ENCODE data around the gene PRR12. TPM values are rescaled to one million over a fixed set of nuclear protein-coding genes. Genes with fewer than 3 reads are reported as not detected.
A peak's percentile ranks its signal among the peaks of the same experiment; 100 is the strongest.

PRR12 gene
- total and polyA plus RNA-seq, 4 experiments from 2014 or later, result 1.2 to 65.1 (median 64.6) TPM; not detected in 1

- Histone ChIP-seq H3K9me3 (ENCODE audit: control insufficient read depth in 1 of 2, low read length in 2 of 2) (no peaks in the 10 kb centered on the region), H3K4me1 (ENCODE audit: insufficient read depth, low read length) (peaks cover 98% of the 10 kb centered on the region), H3K4me3 (ENCODE audit: low read length in 2 of 2) (peak overlapping the region; percentile 59 to 92), H3K36me3 (ENCODE audit: insufficient read depth, low read length) (peaks cover 38% of the 10 kb centered on the region), H3K27ac (ENCODE audit: low read depth, low read length) (peak overlapping the region; percentile 73), H3K27me3 (ENCODE audit: insufficient read depth, low read length) (no peaks in the 10 kb centered on the region)
- POLR2A ChIA-PET (ENCODE audit: partially characterized antibody), result interaction anchor here (1.0 to 17.3 kb wide), 11 partner anchors 4 to 595 kb away, joined by 3 to 629 read pairs (median 3); partner anchors contain the start of genes BCL2L12, FTL, FUZ and IRF3
- CTCF ChIA-PET (ENCODE audit: partially characterized antibody), result interaction anchor here (1.8 to 11.5 kb wide), 4 partner anchors 10 to 57 kb away, joined by 9 to 179 read pairs (median 64); no protein-coding TSS in a partner anchor
- intact Hi-C loops (cut with micrococcal nuclease), result loop anchor here (1.0 kb wide), 1 partner anchor 8 kb away; no protein-coding TSS in a partner anchor
- Mint-ChIP-seq H3K27ac (peak overlapping the region; percentile 89 to 99 (median 97)), H3K27me3 (no peaks in the 10 kb centered on the region), H3K36me3 (peaks cover 42 to 47% of the 10 kb centered on the region in 2 donors), H3K4me3 (peak overlapping the region; percentile 91 to 98 (median 95)), H3K4me1 (peaks cover 50 to 90% (median 66%) of the 10 kb centered on the region in 4 donors), H3K9me3 (peaks cover 0 to under 1% (median 0%) of the 10 kb centered on the region in 8 donors)
- no peak for DNase-seq
Observed at GRCh38 chr19:49559928-49560327, 31.1 kb upstream of the PRR12 start.

DNA sequence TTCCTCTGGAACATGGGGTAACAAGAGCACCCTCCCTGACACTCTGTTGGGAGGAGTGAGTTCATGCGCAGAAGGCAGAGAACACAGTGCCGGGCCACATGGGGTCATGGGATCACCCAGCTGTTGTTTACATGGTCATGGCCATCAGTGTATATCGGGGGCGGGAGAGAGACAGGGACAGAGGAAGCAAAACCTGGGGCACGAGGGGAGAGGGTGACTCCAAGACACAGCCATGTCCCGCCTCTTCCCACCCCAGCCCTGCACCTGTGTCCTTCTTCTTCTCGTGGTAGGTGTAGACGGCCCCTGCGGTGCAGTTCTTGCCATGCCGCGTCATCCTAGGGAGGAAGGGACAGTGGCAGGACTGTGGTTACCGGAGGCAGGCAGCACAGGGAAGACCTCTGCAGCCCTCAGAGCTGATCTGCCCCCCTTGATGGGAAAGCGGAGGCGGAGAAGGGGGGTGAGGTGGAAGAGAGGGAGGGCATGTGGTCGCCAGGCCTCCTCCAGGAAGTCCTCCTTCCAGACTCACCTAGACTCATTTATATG, 30.6 kb upstream of the PRR12 start:
- peak overlapping the region; percentile 89 to 99 (median 97) for H3K27ac Mint-ChIP-seq
- no peaks in the 10 kb centered on the region for H3K9me3 ChIP-seq (ENCODE audit: control insufficient read depth in 1 of 2, low read length in 2 of 2)
- H3K4me1 Mint-ChIP-seq, result peaks cover 52 to 90% (median 67%) of the 10 kb centered on the region in 4 donors
- H3K27me3 Mint-ChIP-seq, result no peaks in the 10 kb centered on the region
- H3K27ac ChIP-seq (ENCODE audit: low read depth, low read length), result peak overlapping the region; percentile 73
- peaks cover 98% of the 10 kb centered on the region for H3K4me1 ChIP-seq (ENCODE audit: insufficient read depth, low read length)
- intact Hi-C loops (cut with micrococcal nuclease), result loop anchor here (1.0 kb wide), 1 partner anchor 8 kb away; no protein-coding TSS in a partner anchor
- H3K27me3 ChIP-seq (ENCODE audit: insufficient read depth, low read length), result no peaks in the 10 kb centered on the region
- peak; percentile 48 to 76 (median 51) for DNase-seq
- ChIA-PET POLR2A (ENCODE audit: partially characterized antibody) (interaction anchor here (0.9 to 17.3 kb wide), 15 partner anchors 4 to 595 kb away, joined by 3 to 629 read pairs (median 3); partner anchors contain the start of genes BCL2L12, FTL, FUZ and IRF3), CTCF (ENCODE audit: partially characterized antibody) (interaction anchor here (0.8 to 11.5 kb wide), 9 partner anchors 9 to 68 kb away, joined by 3 to 179 read pairs (median 6); no protein-coding TSS in a partner anchor)
- no peaks in the 10 kb centered on the region for H3K9me3 Mint-ChIP-seq
- peak overlapping the region; percentile 91 to 98 (median 95) for H3K4me3 Mint-ChIP-seq
- H3K4me3 ChIP-seq (ENCODE audit: low read length in 2 of 2), result peak overlapping the region; percentile 59 to 92
- H3K36me3 ChIP-seq (ENCODE audit: insufficient read depth, low read length), result peaks cover 34% of the 10 kb centered on the region
- H3K36me3 Mint-ChIP-seq, result peaks cover 42 to 44% of the 10 kb centered on the region in 2 donors

DNA sequence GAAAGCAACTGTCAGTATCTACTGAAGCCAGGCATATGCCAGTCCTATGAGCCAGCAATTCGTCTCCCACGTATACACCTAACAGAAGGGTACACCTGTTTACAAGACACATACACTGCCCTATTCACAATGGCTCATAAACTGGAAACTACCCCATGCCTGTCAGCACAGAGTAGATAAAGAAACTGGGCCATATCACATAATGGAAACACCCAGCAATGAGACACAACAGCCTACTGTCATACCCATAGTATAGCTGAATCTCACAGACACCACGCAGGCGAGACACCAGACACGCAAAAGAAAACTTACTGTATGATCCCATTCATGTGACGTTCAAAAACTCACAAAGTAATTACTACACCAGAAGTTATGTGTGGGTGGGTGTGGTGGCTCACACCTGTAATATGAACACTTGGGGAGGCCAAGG, 26.4 kb upstream of the PRR12 start:
- Mint-ChIP-seq H3K4me3 (peak overlapping the region; percentile 42 to 79 (median 68)), H3K4me1 (peaks cover 55 to 89% (median 73%) of the 10 kb centered on the region in 4 donors), H3K9me3 (peaks cover 0 to 1% (median 0%) of the 10 kb centered on the region in 8 donors), H3K27me3 (no peaks in the 10 kb centered on the region), H3K36me3 (peaks cover 12 to 23% of the 10 kb centered on the region in 2 donors), H3K27ac (peak overlapping the region; percentile 91 to 98 (median 93))
- peak overlapping the region in 1 of 2 donors; percentile 25 for H3K4me3 ChIP-seq (ENCODE audit: low read length in 2 of 2)
- peaks cover 2% of the 10 kb centered on the region for H3K36me3 ChIP-seq (ENCODE audit: insufficient read depth, low read length)
- DNase-seq, result peak in 4 of 5 donors; percentile 44 to 85 (median 55)
- intact Hi-C loops (cut with micrococcal nuclease), result no loop called here
- peaks cover 98% of the 10 kb centered on the region for H3K4me1 ChIP-seq (ENCODE audit: insufficient read depth, low read length)
- CTCF ChIA-PET (ENCODE audit: partially characterized antibody), result interaction anchor here (2.6 to 11.5 kb wide), 3 partner anchors 11 to 107 kb away, joined by 10 to 179 read pairs (median 40); no protein-coding TSS in a partner anchor
- H3K9me3 ChIP-seq (ENCODE audit: control insufficient read depth in 1 of 2, low read length in 2 of 2), result no peaks in the 10 kb centered on the region
- no peaks in the 10 kb centered on the region for H3K27me3 ChIP-seq (ENCODE audit: insufficient read depth, low read length)
- POLR2A ChIA-PET (ENCODE audit: partially characterized antibody), result interaction anchor here (1.0 to 17.3 kb wide), 7 partner anchors 11 to 112 kb away, joined by 3 to 629 read pairs (median 4); partner anchors contain the start of genes PRMT1 and SCAF1
- peak overlapping the region; percentile 58 for H3K27ac ChIP-seq (ENCODE audit: low read depth, low read length)

DNA sequence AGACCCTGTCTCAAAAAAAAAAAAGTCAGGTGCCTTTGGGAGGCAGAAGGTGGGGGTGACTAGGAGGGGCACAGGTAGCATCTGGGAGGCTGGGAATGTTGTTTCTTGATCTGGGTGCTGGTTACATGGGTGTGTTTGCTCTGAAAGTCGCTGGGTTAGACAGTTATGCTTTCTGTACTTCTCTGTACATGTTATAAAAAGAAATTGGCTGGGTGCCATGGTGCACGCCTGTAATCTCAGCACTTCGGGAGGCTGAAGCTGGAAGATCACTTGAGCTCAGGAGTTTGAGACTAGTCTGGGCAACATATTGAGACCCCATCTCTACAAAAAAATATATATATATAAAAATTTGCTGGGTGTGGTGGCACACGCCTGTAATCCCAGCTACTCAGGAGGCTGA, 25.7 kb upstream of the PRR12 start:
- ChIA-PET CTCF (ENCODE audit: partially characterized antibody) (interaction anchor here (0.9 to 11.5 kb wide), 5 partner anchors 12 to 106 kb away, joined by 3 to 179 read pairs (median 10); partner anchors contain the start of gene FLT3LG), POLR2A (ENCODE audit: partially characterized antibody) (interaction anchor here (1.3 to 17.3 kb wide), 5 partner anchors 12 to 111 kb away, joined by 4 to 629 read pairs (median 5); partner anchors contain the start of gene PRMT1)
- Histone ChIP-seq H3K27me3 (ENCODE audit: insufficient read depth, low read length) (no peaks in the 10 kb centered on the region), H3K9me3 (ENCODE audit: control insufficient read depth in 1 of 2, low read length in 2 of 2) (no peaks in the 10 kb centered on the region), H3K27ac (ENCODE audit: low read depth, low read length) (peak overlapping the region; percentile 58), H3K4me3 (ENCODE audit: low read length in 2 of 2) (no peak overlapping the region), H3K36me3 (ENCODE audit: insufficient read depth, low read length) (no peaks in the 10 kb centered on the region), H3K4me1 (ENCODE audit: insufficient read depth, low read length) (peaks cover 98% of the 10 kb centered on the region)
- H3K4me1 Mint-ChIP-seq, result peaks cover 54 to 89% (median 73%) of the 10 kb centered on the region in 4 donors
- peaks cover 0 to 2% (median 0%) of the 10 kb centered on the region in 8 donors for H3K9me3 Mint-ChIP-seq
- intact Hi-C loops (cut with micrococcal nuclease), result no loop called here
- H3K27ac Mint-ChIP-seq, result peak overlapping the region; percentile 91 to 98 (median 93)
- DNase-seq, result peak in 2 of 5 donors; percentile 41 to 43
- peaks cover 9 to 17% of the 10 kb centered on the region in 2 donors for H3K36me3 Mint-ChIP-seq
- H3K27me3 Mint-ChIP-seq, result no peaks in the 10 kb centered on the region
- peak overlapping the region in 7 of 8 donors; percentile 59 to 79 (median 68) for H3K4me3 Mint-ChIP-seq

DNA sequence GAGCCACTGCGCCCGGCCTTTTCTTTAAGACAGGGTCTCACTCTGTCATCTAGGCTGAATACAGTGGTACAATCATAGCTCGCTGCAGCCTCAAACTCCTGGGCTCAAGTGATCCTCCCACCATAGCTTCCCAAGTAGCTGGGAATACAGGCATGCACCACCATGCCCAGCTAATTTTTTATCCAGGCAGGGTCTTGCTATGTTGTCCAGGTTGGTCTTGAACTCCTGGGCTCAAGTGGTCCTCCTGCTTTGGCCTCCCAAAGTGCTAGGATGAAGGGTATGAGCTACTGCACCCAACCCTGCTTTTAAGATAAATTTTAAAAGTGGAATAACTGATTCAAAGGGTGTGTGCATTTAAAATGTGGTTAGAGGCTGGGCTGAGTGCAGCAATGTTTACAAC, 24.7 kb upstream of the PRR12 start:
- ChIA-PET CTCF (ENCODE audit: partially characterized antibody) (interaction anchor here (0.7 to 11.5 kb wide), 10 partner anchors 8 to 105 kb away, joined by 3 to 179 read pairs (median 4); no protein-coding TSS in a partner anchor), POLR2A (ENCODE audit: partially characterized antibody) (interaction anchor here (0.6 to 17.3 kb wide), 7 partner anchors 13 to 110 kb away, joined by 3 to 629 read pairs (median 5); partner anchors contain the start of gene PRMT1)
- Mint-ChIP-seq H3K36me3 (peaks cover 7 to 13% of the 10 kb centered on the region in 2 donors), H3K4me3 (peak overlapping the region in 7 of 8 donors; percentile 36 to 69 (median 54)), H3K9me3 (peaks cover 0 to 2% (median 0%) of the 10 kb centered on the region in 8 donors), H3K4me1 (peaks cover 52 to 87% (median 71%) of the 10 kb centered on the region in 4 donors), H3K27me3 (no peaks in the 10 kb centered on the region), H3K27ac (peak overlapping the region; percentile 52 to 98 (median 93))
- H3K27me3 ChIP-seq (ENCODE audit: insufficient read depth, low read length), result no peaks in the 10 kb centered on the region
- peaks cover 98% of the 10 kb centered on the region for H3K4me1 ChIP-seq (ENCODE audit: insufficient read depth, low read length)
- intact Hi-C loops (cut with micrococcal nuclease), result no loop called here
- H3K27ac ChIP-seq (ENCODE audit: low read depth, low read length), result no peak overlapping the region
- no peak for DNase-seq
- no peaks in the 10 kb centered on the region for H3K36me3 ChIP-seq (ENCODE audit: insufficient read depth, low read length)
- H3K9me3 ChIP-seq (ENCODE audit: control insufficient read depth in 1 of 2, low read length in 2 of 2), result no peaks in the 10 kb centered on the region
- H3K4me3 ChIP-seq (ENCODE audit: low read length in 2 of 2), result no peak overlapping the region

DNA sequence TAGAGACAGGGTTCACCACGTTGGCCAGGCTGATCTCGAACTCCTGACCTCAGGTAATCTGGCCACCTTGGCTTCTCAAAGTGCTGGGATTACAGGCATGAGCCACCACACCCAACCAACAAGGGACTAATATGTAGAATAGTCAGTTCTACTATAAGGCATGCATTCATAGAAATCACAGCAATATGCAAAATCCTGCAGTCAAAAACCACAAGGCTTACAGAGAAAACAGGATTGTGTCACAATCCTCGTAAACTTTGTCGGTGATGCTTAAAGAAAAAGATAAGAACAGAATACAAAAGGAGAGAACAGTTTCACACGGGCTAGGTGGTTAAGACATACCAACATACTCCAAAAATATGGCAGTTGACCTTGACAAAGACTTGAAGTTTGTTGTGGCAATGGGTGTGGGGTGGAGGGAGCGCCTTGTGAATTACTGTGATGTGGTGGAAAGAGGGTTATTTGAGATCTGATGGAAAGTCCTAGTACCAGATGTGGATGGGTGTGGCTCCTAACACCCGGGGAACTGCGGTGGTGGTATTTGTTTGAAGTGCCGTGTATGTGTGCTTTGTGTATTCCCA, 23.0 kb upstream of the PRR12 start:
- Mint-ChIP-seq H3K9me3 (peaks cover 0 to 2% (median 0%) of the 10 kb centered on the region in 8 donors), H3K4me1 (peaks cover 46 to 75% (median 62%) of the 10 kb centered on the region in 4 donors), H3K4me3 (peak overlapping the region; percentile 48 to 90 (median 78)), H3K36me3 (peaks cover 9 to 11% of the 10 kb centered on the region in 2 donors), H3K27me3 (no peaks in the 10 kb centered on the region), H3K27ac (peak overlapping the region; percentile 90 to 99 (median 97))
- POLR2A ChIA-PET (ENCODE audit: partially characterized antibody), result interaction anchor here (0.6 to 17.3 kb wide), 14 partner anchors 14 to 116 kb away, joined by 3 to 629 read pairs (median 6); partner anchors contain the start of genes FLT3LG, PIH1D1, RCN3 and RPL13A
- Histone ChIP-seq H3K27ac (ENCODE audit: low read depth, low read length) (peak overlapping the region; percentile 53), H3K36me3 (ENCODE audit: insufficient read depth, low read length) (no peaks in the 10 kb centered on the region), H3K4me3 (ENCODE audit: low read length in 2 of 2) (peak overlapping the region in 1 of 2 donors; percentile 5), H3K27me3 (ENCODE audit: insufficient read depth, low read length) (no peaks in the 10 kb centered on the region), H3K9me3 (ENCODE audit: control insufficient read depth in 1 of 2, low read length in 2 of 2) (no peaks in the 10 kb centered on the region), H3K4me1 (ENCODE audit: insufficient read depth, low read length) (peaks cover 87% of the 10 kb centered on the region)
- CTCF ChIA-PET (ENCODE audit: partially characterized antibody), result interaction anchor here (0.6 to 11.5 kb wide), 13 partner anchors 8 to 265 kb away, joined by 3 to 299 read pairs (median 13); partner anchors contain the start of genes FLT3LG and PRMT1
- intact Hi-C loops (cut with micrococcal nuclease), result loop anchor here (1.0 kb wide), 1 partner anchor 8 kb away; no protein-coding TSS in a partner anchor
- DNase-seq, result peak; percentile 92 to 97 (median 95)

Data from CD4-positive, alpha-beta memory T cell (primary cell).